ENCODE results near the gene CEP72.
"Not testable (repeated sequence)": the region's sequence is repeated elsewhere in the genome, so short reads cannot be mapped to it uniquely, and the experiment has no call there.

The CEP72 gene

DNA sequence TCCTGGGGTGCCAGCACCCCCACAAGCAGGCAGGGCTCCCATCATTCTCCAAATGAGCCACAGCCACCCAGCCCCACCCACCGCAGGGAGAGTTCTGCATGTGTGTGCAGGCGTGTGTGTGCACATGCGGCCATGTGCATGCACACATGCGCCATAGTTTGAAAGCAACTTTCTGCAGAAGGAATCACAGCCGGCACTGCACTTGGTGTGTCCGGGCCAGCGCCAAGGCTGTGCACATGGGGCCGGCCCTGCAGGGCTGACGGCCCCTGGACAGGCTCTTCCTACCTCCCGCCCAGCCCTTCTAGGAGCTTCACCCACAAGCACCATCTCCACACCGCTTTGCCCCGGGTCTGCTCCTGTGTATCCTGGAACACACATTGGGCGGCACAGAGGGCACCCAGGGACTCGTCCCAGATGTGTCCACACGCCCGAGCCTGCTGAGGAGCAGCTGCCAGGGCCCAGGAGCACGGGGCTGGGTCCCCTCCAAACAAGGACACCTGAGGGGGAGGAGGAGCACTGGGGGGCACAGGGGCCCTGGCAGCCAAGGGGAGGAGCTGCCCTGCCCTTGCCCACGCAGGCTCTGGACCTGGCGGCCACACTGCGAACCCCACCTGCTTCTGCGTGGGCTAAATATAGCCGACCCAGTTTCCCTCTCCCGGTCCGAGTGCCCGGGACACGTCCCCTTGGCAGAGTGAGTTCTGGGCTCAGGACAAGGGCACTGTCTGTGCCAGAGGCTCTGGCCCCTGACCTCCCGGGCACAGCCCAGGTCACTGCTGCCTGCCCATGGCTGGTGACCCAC is 61.9 kb downstream of the CEP72 start:
- DNase-seq, result no peak

DNA sequence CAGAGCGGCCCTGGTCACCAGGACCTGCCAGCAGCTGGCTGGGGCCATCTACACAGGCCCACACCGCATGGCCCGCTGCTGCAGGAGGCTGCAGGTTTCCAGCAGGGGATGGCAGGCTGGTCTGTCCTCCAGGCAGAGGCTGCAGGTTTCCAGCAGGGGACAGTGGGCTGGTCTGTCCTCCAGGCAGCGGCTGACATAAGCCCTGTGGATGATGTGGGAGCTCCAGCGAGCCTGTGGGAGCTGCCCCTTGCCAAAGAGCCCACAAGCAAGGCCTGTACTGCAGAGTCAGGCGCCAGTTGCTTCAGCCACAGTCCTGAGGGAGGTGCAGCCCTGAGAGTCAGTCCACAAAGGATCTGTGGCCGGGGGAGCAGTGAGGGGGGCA is 62.5 kb downstream of the CEP72 start:
- no peak for DNase-seq

- no peak for DNase-seq
Observed at GRCh38 chr5:675111-675870, 63.2 kb downstream of the CEP72 start.

DNA sequence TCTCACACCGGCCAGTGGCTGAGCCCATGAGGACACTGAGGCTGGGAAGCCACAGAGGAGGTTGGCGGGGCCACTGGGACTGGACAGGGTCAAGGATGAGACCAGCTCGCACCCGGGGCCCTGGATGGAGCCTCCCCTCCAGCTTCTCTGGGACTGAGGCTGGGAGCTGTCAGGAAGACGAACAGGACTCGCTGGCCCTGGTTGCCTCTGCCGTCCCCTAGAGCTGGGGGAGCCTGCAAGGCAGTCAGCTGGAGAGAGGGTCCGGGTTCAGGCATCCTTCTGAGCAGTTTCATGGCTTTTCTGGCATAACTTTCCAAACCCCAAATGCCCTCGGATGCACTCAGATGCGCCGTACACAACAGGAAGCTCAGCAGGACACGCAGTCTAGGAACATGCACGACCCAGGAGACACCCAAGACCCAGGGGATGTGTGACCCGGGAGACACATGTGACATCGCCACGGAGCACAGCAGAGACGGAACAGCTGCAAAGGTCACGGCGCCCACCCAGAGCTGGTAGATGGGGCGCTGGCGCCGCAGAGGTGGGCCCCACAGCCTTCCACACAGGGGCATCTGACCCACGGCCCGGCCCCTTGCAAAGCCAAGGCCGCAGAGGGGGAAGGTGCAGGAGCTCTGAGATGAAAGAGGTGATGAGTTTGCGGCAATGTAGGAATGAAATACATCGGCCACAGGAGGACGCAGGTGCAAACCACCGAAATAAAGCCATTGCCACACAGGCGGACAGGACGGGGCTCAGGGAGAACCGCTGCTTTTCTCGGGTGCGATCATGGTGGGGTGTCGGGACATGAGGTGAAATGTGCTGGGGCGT is 63.9 kb downstream of the CEP72 start:
- no peak for DNase-seq

DNA sequence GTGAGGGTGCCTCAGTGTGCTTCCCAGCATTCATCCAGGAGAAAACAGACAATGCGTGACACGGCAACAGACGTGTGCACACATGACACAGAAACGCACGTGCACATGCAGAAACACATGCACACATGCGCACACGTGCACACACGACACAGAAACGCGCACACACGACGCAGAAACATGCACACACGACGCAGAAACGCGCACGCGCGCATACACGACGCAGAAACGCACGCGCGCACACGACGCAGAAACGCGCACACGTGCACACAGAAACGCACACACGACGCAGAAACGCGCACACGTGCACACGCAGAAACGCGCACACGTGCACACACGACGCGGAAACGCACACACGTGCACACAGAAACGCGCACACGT is 64.5 kb downstream of the CEP72 start:
- DNase-seq, result no peak

GRCh38 chr5:677131-678101 is 65.3 kb downstream of the CEP72 start:
- no peak for DNase-seq

DNA sequence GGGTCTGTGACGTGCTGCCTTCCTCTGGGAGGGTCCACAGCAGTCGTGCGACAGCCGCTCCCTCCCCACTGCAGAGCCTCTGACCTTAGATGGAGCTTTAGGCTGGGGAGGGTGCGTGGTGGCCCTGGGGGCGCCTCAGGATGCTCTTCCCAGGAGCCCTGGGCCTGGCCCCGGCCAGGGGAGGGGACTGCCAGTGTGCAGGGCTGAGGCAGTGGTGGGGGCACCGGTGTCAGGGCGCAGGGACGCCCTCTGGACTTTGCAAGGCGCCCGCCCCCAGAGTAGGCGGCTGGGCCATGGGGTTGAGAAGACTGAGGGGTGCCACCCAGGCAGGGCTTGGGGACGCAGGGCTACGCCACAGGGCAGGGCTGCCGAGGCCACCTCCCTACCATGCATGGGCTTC is 66.4 kb downstream of the CEP72 start:
- not testable (repeated sequence) for DNase-seq

DNA sequence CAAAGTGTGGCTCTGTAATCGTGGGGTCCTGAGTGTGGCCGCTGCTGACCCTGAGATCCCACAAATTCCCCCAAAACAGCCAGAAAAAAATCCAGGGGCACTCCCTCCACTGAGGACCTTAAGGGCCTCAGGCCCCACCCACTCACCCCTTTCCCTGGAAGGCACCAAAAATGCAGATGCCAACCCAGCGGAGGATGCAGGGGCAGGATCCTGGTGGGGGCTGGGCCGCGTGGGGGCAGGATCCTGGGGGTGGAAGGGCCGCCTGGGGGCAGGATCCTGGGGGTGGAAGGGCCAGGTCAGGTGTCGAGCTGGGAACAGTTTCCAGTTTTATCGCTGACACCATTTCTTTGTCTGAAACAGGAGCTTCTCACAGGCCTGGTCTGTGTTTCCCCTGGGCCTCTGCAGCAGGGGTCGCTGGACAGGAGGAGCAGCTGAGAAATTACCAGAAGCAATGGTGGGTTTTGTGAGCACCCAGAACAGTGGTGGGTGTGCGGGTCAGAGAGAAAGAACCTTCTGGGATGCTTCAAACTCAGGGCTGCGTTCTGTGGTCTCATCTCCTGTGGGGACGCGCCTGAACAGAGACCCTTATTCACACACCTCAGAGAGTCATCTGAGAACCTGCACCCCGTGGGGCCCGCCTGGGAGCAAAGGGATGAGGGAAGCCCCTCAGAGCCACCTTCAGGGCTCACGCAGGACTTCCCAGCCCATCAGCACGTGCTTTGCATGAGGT is 67.2 kb downstream of the CEP72 start:
- DNase-seq, result not testable (repeated sequence)

GRCh38 chr5:680118-680795 is 68.1 kb downstream of the CEP72 start:
- DNase-seq, result not testable (repeated sequence)

DNA sequence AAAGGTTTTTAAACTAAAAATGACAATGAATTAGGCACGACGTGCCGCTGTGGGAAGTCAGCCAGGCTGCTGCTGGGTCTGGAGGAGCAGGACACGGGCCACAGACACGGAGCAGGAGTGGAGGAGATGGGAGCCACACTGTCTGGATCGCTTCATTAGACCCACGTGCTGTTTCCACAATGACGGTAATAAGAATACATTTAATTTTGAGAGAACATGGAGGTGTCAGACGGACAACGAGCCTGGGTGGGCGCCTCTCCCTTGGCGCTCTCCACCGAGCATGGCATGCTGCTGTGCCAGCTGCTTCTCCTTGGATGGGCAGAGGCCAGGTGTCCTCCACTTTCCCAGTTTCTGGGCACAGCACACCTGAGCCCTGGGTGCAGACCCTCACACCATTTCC is 68.7 kb downstream of the CEP72 start:
- DNase-seq, result not testable (repeated sequence)

GRCh38 chr5:681317-682191 is 69.4 kb downstream of the CEP72 start:
- not testable (repeated sequence) for DNase-seq

DNA sequence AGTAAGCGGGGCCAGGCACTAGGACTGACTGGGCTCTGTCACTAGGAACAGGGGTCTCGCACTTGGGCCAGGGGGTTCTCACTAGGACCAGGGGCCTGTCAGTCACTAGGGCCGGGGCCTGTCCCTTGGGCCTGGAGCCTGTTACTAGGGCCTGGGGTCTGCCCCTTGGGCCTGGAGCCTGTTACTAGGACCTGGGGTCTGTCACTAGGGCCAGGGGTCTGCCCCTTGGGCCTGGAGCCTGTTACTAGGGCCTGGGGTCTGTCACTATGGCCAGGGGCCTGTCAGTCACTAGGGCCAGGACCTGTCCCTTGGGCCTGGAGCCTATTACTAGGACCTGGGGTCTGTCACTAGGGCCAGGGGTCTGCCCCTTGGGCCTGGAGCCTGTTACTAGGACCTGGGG is 70.1 kb downstream of the CEP72 start:
- DNase-seq, result not testable (repeated sequence)

DNA sequence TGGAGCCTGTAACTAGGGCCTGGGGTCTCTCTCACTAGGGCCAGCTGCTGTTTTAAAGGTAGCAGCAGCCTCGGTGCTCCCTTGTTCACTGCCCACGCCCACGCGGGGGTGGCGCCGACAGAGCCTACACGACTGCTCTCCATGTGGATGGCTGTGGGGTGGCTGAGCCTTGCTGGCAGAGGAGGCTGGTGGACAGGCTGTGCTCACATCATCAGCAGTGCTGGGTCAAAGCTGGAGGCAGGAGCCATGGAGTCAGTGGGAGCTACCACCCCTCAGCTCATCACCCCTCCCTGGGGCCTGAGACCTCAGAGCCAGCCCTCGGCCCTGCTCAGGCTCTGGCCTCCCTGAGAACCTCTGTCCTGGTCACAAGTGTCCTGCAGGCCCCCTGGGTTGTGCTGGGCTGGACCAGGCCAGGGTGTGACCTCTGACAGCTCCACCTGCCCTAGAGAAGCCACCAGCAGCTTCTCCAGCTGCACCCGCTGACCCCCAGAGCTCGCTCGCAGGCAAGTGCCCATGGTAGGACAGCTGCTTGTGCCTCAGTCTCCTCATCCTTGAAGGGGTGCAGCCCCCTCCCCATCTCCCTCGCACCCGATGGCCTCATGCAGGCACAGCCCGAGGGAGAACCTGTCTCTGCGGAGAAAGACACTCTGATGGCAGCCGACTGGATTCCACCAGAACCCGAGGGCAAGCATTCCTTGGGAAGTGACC is 70.7 kb downstream of the CEP72 start:
- not testable (repeated sequence) for DNase-seq

DNA sequence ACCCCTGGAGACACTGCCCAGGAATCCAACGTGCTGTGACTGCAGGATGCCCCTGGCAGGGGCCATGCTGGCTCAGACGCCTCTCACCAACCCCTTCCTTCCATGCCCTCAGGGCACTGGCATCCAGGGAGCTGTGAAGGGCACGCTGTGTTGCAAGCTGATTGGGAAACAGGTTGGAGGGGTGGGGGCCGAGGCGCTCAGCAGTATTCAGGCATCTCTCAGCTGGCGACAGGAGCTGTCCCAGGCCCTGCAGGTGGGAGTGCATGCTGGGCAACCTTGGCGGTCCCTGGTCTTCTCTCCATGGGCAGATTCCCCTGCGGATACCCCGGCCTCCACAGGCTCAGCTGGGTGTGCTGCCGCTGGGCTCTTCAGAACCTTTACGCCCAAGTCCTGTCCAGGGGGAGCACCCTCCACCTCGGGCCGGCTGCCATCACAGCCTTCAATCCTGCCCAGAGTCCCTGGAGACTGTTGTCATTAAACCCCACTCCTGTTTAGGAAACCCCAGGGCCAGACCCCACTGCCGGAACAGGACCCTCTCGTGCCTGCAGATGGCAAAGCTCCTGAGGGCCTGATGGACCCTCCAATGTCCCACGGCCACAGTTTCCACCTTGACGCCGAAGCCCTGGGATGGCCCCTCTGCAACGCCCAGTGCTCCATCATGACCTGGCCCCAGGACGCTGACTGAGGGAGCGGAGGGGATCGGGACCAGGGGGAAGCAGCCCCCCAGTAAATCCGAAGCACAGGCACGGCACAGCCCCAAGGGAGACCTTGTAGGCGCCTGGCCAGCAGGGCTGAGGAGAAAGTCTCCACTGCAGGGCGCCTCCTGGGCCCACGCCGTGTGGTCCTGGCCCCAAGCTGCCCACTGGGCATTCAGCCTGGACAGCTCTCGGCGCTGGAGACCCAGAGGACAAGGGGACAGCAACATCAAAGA is 71.7 kb downstream of the CEP72 start:
- no peak for DNase-seq

DNA sequence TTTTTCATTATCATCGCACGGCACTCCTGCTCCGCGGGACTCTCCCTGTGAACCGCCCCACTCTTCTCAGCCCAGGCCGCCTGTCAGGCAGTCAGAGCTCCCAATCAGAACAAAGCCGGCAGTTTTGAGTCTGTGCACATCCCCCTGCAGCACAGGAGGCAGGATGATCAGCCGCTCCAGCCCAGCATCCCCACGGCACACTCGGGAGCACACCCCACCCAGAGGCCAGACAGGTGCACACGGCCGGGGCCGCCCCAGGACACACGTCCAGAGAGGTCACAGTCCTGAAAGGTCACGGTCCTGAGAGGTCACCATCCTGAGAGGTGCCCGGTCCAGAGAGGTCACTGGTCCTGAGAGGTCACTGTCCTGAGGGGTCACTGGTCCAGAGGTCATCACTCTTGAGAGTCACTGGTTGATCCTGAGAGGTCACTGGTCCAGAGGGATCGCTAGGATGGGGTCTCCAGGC is 72.6 kb downstream of the CEP72 start:
- no peak for DNase-seq

DNA sequence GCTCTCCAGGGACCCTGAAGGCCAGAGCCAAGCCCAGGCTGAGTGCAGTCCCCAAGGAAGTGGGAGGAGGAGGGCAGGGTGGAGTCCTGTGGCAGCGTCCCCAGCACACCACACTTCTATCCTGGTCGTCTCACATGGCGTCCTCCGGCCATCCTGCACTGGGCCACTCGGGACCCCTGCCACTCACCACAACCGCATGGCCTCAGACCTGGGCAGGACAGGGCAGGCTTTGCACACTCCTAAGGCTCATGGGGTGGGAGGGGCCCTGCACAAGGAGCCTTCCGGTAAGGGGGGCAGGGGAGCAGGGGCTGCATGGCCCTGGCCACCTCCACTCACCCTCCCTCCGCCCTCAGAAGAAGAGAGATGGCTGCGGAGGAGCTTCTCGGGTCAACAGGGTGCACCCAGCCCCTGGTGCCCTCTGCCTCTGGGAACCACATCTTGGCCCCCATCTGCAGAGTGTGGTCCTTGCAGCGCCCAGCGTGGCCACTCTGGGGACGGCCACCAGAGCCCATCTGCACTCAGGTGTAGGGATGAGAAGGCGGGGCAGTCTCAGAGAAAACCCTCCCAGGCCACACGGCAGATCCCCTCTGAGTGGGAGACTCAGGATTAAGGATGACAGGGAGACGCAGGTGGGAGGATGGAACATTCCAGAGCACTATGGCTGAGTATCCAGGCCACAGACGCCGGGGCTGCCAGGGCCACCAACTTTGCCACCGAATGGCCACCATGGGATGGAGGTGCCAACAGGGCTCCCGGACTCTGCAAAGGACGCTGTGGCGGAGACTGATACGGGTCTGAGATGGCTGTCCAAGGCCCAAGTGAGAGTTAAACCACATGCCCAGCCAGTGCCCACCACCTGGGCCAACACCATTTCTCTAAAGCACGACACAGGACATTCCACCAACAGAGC is 73.4 kb downstream of the CEP72 start:
- no peak for DNase-seq

GRCh38 chr5:686172-686523 is 74.0 kb downstream of the CEP72 start:
- not testable (repeated sequence) for DNase-seq

All from hematopoietic multipotent progenitor cell treated with erythropoietin and hydrocortisone succinate and interleukin-3 and kit ligand, for 4 days (in vitro differentiated cells).